ENCODE data around the gene NCL. TPM values are rescaled to one million over a fixed set of nuclear protein-coding genes. Genes with fewer than 3 reads are reported as not detected.
A peak's percentile ranks its signal among the peaks of the same experiment; 100 is the strongest.

Gene NCL
- total and polyA plus RNA-seq, 2 of the 13 experiments (the other 11 are each of a cell fraction or from before 2014, with no cell fraction given): 105 to 779 TPM

DNA sequence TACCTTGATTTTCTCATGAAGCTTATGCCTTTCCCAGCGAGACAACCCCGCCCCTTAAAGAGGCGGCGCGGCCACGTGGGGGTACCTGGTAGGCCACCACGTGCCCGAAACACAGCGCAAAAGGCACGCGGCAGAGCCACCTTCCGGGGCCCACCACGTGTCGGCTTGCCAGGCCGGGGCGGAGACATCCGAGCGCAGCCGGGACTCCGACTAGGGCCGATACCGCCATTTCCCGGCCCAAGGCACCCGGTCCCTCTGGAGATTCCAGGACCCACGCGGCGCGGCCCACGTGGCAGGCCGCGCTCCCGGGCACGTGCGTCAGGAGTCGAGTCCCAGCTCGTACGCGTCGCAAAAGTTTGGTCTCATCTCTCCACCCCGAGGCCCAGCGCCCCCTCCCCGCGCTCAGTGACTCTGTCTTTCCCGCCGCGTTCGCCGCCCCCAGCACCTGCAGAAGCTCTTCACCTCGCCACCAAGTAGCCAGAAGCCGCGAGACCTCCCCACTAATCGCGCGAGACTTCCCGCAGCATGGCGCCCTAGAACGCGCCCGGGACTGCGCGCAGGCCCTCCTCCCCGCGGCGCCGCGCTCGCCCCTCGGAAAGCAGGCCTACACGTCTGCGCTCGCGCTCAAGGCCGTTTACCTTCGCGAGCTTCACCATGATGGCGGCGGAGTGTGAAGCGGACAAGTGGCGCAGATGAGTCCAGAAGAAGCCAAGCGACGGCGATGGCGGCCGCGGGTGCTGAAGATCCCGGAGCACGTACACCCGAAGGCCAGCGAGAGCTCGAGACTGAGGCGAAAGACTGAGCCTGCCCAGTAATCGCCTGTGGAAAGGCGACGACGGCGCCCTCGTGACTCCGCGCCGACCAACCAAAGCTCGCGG lies at the start of gene NCL (continued):
- TF ChIP-seq, protein P1, sequence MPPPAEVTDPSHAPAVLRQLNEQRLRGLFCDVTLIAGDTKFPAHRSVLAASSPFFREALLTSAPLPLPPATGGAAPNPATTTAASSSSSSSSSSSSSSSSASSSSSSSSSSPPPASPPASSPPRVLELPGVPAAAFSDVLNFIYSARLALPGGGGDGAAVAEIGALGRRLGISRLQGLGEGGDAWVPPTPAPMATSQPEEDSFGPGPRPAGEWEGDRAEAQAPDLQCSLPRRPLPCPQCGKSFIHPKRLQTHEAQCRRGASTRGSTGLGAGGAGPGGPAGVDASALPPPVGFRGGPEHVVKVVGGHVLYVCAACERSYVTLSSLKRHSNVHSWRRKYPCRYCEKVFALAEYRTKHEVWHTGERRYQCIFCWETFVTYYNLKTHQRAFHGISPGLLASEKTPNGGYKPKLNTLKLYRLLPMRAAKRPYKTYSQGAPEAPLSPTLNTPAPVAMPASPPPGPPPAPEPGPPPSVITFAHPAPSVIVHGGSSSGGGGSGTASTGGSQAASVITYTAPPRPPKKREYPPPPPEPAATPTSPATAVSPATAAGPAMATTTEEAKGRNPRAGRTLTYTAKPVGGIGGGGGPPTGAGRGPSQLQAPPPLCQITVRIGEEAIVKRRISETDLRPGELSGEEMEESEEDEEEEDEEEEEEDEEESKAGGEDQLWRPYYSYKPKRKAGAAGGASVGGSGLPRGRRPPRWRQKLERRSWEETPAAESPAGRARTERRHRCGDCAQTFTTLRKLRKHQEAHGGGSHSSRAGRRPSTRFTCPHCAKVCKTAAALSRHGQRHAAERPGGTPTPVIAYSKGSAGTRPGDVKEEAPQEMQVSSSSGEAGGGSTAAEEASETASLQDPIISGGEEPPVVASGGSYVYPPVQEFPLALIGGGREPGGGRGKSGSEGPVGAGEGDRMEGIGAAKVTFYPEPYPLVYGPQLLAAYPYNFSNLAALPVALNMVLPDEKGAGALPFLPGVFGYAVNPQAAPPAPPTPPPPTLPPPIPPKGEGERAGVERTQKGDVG (CRISPR knock-in tag; IDR thresholded peaks at IDR 0.05; ENCODE audit: borderline replicate concordance): peak; percentile 92
- TF ChIP-seq ARNT2 (CRISPR knock-in tag; IDR thresholded peaks at IDR 0.05; ENCODE audit: low read depth) (peak; percentile 96), ZNF232 (CRISPR knock-in tag; IDR thresholded peaks at IDR 0.05; ENCODE audit: borderline replicate concordance) (peak; percentile 99), ZSCAN30 (CRISPR knock-in tag; IDR thresholded peaks at IDR 0.05) (0 out of 2 replicates have a peak, but pooled peaks have one; percentile 78), ZNF530 (CRISPR knock-in tag; IDR thresholded peaks at IDR 0.05; ENCODE audit: low read depth) (no peak; the same call in none of the 2 replicates), FOXO1 (CRISPR knock-in tag; IDR thresholded peaks at IDR 0.05) (peak; percentile 40; the same call in 1 of the 2 replicates), U2AF2 (IDR thresholded peaks at IDR 0.05; ENCODE audit: low read depth, low read length) (no peak), ZNF30 (CRISPR knock-in tag; IDR thresholded peaks at IDR 0.05) (peak; percentile 95; the same call in 1 of the 2 replicates), DNMT3B (CRISPR knock-in tag; conservative IDR thresholded peaks at IDR 0.05) (peak; percentile 97), KLF9 (CRISPR knock-in tag; IDR thresholded peaks at IDR 0.05; ENCODE audit: low read depth) (peak; percentile 94), HOXA9 (CRISPR knock-in tag; IDR thresholded peaks at IDR 0.05; ENCODE audit: borderline replicate concordance) (peak; percentile 83; the same call in 1 of the 2 replicates), KLF12 (CRISPR knock-in tag; IDR thresholded peaks at IDR 0.05; ENCODE audit: borderline replicate concordance) (peak; percentile 13; the same call in 1 of the 2 replicates), ZNF256 (CRISPR knock-in tag; conservative IDR thresholded peaks at IDR 0.05) (peak; percentile 85), IKZF1 (IDR thresholded peaks at IDR 0.05) (no peak), ZNF34 (CRISPR knock-in tag; IDR thresholded peaks at IDR 0.05; ENCODE audit: borderline replicate concordance) (peak; percentile 95), ZNF775 (CRISPR knock-in tag; IDR thresholded peaks at IDR 0.05; ENCODE audit: borderline replicate concordance) (peak; percentile 95), ZNF333 (CRISPR knock-in tag; IDR thresholded peaks at IDR 0.05; ENCODE audit: borderline replicate concordance) (no peak; the same call in none of the 2 replicates), ARNT (IDR thresholded peaks at IDR 0.05) (no peak)
- TF ChIP-seq, protein P2, sequence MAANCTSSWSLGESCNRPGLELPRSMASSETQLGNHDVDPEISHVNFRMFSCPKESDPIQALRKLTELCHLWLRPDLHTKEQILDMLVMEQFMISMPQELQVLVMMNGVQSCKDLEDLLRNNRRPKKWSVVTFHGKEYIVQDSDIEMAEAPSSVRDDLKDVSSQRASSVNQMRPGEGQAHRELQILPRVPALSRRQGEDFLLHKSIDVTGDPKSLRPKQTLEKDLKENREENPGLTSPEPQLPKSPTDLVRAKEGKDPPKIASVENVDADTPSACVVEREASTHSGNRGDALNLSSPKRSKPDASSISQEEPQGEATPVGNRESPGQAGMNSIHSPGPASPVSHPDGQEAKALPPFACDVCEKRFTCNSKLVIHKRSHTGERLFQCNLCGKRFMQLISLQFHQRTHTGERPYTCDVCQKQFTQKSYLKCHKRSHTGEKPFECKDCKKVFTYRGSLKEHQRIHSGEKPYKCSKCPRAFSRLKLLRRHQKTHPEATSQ (CRISPR knock-in tag; IDR thresholded peaks at IDR 0.05; ENCODE audit: borderline replicate concordance): no peak; the same call in 1 of the 2 replicates
- TF ChIP-seq, protein P3, sequence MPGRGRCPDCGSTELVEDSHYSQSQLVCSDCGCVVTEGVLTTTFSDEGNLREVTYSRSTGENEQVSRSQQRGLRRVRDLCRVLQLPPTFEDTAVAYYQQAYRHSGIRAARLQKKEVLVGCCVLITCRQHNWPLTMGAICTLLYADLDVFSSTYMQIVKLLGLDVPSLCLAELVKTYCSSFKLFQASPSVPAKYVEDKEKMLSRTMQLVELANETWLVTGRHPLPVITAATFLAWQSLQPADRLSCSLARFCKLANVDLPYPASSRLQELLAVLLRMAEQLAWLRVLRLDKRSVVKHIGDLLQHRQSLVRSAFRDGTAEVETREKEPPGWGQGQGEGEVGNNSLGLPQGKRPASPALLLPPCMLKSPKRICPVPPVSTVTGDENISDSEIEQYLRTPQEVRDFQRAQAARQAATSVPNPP (CRISPR knock-in tag; IDR thresholded peaks at IDR 0.05): peak; percentile 61; the same call in 1 of the 2 replicates
- TF ChIP-seq, protein P4, sequence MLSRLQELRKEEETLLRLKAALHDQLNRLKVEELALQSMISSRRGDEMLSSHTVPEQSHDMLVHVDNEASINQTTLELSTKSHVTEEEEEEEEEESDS (CRISPR knock-in tag; IDR thresholded peaks at IDR 0.05; ENCODE audit: borderline replicate concordance): peak; percentile 90
- TF ChIP-seq, protein P5, sequence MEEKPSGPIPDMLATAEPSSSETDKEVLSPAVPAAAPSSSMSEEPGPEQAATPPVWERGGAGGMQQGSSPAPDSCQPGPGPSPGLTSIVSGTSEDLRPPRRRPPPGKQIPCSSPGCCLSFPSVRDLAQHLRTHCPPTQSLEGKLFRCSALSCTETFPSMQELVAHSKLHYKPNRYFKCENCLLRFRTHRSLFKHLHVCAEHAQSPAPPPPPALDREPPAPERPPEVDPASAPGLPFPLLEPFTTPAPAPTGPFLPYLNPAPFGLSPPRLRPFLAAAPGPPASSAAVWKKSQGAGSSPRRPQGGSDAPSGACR (CRISPR knock-in tag; IDR thresholded peaks at IDR 0.05): no peak; the same call in 1 of the 2 replicates

Data from HepG2 (cell line).